Activated effector memory CD4-positive, alpha-beta T cell treated with Interleukin-2 at 50 U/mL for 16 hours (primary cell): ENCODE data around the gene KIR2DL1.
"Not testable (repeated sequence)": the region's sequence is repeated elsewhere in the genome, so short reads cannot be mapped to it uniquely, and the experiment has no call there.

Experiments used
- DNase-seq: peaks from one replicate; pipeline ENCODE4 v3.0.0-alpha.2; 2020

KIR2DL1 gene

DNA sequence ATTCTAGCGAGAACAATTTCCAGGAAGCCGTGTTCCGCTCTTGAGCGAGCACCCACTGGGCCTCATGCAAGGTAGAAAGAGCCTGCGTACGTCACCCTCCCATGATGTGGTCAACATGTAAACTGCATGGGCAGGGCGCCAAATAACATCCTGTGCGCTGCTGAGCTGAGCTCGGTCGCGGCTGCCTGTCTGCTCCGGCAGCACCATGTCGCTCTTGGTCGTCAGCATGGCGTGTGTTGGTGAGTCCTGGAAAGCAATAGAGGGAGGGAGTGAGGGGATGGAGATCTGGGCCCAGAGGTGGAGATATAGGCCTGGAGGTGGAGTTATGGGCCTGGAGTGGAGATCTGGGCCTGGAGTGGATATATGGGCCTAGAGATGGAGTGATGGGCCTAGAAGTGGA, at the start of gene KIR2DL1:
KIR2DL1 (plus strand) TSS at position 148 of the 400 bp plus-strand sequence; CDS start at position 206, 58 bp downstream.
- DNase-seq = not testable (repeated sequence)

- no peak for DNase-seq
These were observed 45.5 kb upstream of the KIR2DL1 start, which contains the start of gene KIR3DL3 for GRCh38 chr19:54724142-54724541. TSS of gene KIR3DL3 (plus strand) at chr19:54724442. CDS start at chr19:54724497, 55 bp downstream.

DNA sequence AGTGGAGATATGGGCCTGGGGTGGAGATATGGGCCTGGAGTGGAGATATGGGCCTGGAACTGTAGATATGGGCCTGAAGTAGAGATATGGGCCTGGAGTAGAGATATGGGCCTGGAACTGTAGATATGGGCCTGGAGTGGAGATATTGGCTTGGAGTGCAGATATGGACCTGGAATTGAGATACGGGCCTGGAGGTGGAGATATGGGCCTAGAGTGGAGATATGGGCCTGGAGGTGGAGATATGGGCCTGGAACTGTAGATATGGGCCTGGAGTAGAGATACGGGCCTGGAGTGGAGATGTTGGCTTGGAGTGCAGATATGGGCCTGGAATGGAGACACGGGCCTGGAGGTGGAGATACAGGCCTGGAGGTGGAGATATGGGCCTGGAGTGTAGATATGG, 44.9 kb upstream of the KIR2DL1 start:
- no peak for DNase-seq

GRCh38 chr19:54725321-54725720, 44.3 kb upstream of the KIR2DL1 start:
- DNase-seq = no peak

GRCh38 chr19:54727562-54727961, 42.0 kb upstream of the KIR2DL1 start:
- no peak for DNase-seq

GRCh38 chr19:54728167-54728566, 41.4 kb upstream of the KIR2DL1 start:
- no peak for DNase-seq

DNA sequence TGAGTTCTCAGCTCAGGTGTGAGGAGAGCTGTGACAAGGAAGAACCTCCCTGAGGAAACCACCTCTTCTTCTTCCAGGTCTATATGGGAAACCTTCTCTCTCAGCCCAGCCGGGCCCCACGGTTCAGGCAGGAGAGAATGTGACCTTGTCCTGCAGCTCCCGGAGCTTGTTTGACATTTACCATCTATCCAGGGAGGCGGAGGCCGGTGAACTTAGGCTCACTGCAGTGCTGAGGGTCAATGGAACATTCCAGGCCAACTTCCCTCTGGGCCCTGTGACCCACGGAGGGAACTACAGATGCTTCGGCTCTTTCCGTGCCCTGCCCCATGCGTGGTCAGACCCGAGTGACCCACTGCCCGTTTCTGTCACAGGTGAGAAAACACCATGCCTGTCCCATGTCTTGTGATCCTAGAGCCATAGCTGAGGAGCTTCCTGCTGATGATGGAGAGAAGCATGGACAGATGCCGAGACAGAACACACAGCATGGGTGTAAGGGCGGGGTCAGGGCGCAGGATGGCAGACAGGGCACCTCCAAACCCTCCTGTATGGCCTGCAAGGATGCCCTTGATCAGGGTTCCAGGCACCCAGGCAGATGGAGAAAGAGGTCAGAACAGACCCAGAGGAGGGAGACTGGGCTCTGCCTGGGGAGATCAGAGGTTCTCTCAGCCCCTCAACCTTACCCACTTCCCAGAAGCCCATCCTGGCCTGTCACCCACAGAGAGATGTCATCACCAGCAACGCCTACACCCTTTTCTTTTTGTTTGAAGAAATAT, 40.0 kb upstream of the KIR2DL1 start:
- DNase-seq = no peak

GRCh38 chr19:54731191-54731590, 38.4 kb upstream of the KIR2DL1 start:
- no peak for DNase-seq

DNA sequence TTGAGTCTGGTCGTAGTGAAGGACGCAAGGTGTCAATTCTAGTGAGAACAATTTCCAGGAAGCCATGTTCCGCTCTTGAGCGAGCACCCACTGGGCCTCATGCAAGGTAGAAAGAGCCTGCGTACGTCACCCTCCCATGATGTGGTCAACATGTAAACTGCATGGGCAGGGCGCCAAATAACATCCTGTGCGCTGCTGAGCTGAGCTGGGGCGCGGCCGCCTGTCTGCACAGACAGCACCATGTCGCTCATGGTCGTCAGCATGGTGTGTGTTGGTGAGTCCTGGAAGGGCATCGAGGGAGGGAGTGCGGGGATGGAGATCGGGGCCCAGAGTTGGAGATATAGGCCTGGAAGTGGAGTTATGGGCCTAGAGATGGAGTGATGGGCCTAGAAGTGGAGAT, 31.3 kb upstream of the KIR2DL1 start, which contains the start of gene KIR2DL3:
KIR2DL3 (plus strand) TSS at position 208 of the 400 bp plus-strand sequence; CDS start at position 241, 33 bp downstream.
- not testable (repeated sequence) for DNase-seq

GRCh38 chr19:54738715-54739114, 30.9 kb upstream of the KIR2DL1 start:
- no peak for DNase-seq

GRCh38 chr19:54739587-54740497, 29.8 kb upstream of the KIR2DL1 start:
- DNase-seq = no peak

DNA sequence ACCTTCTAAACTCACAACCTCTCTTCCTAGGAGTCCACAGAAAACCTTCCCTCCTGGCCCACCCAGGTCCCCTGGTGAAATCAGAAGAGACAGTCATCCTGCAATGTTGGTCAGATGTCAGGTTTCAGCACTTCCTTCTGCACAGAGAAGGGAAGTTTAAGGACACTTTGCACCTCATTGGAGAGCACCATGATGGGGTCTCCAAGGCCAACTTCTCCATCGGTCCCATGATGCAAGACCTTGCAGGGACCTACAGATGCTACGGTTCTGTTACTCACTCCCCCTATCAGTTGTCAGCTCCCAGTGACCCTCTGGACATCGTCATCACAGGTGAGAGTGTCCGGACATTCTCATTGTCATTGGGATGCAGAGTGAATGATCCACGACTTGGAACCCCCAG, 27.6 kb upstream of the KIR2DL1 start:
- not testable (repeated sequence) for DNase-seq

GRCh38 chr19:54744080-54744479, 25.5 kb upstream of the KIR2DL1 start:
- DNase-seq = not testable (repeated sequence)

- not testable (repeated sequence) for DNase-seq
These were observed 21.8 kb upstream of the KIR2DL1 start for GRCh38 chr19:54747614-54748322.

DNA sequence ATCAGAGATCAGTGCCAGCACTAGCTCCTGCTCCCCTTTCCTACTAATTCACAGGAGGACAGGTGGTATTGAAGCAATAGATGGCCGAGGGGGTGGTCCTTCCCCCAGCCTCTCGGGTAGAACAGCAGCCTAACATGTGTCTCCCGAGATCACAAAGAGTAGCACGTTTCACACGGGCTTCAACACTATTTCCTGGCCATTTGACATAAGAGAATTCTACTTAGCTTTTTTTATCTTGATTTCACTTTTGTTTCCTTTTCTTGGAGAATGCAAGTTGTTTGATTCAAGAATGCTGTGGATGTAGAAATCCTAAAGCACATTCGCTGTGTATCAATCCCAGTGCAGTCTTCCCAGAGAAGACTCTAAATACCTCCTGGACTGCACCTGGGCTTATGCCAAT, 19.3 kb upstream of the KIR2DL1 start:
- not testable (repeated sequence) for DNase-seq

- DNase-seq = not testable (repeated sequence)
These were observed 13.1 kb upstream of the KIR2DL1 start for GRCh38 chr19:54756204-54757110.

DNA sequence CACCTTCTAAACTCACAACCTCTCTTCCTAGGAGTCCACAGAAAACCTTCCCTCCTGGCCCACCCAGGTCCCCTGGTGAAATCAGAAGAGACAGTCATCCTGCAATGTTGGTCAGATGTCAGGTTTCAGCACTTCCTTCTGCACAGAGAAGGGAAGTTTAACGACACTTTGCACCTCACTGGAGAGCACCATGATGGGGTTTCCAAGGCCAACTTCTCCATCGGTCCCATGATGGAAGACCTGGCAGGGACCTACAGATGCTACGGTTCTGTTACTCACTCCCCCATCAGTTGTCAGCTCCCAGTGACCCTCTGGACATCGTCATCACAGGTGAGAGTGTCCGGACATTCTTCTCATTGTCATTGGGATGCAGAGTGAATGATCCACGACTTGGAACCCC, 11.0 kb upstream of the KIR2DL1 start:
- not testable (repeated sequence) for DNase-seq

DNA sequence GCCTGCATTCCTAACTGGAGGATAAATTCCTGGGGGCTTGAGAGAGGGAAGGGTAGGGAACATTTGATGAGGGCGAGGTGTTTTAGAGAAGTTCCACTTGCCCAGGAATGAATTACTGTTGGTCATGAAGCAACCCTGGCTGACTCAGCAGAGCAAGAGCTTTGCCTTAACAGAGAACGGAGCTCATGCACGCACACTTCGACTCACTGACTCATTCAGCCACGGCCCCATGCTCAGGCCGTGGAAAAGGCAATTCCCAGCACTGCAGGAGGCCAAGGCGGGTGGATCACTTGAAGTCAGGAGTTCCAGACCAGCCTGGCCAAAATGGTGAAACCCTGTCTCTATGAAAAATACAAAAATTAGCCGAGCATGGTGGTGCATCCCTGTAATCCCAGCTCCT, 5.4 kb upstream of the KIR2DL1 start:
- not testable (repeated sequence) for DNase-seq

GRCh38 chr19:54766464-54766863, 3.1 kb upstream of the KIR2DL1 start:
- DNase-seq = not testable (repeated sequence)

- not testable (repeated sequence) for DNase-seq
These were observed 918 bp downstream of the KIR2DL1 start for GRCh38 chr19:54770511-54770910.
